GM19351 (cell line): ENCODE results near the gene CP.
A peak's percentile ranks its signal among the peaks of the same experiment; 100 is the strongest.
"Not testable (repeated sequence)": the region's sequence is repeated elsewhere in the genome, so short reads cannot be mapped to it uniquely, and the experiment has no call there.

Experiments
- ATAC-seq: cut with Tn5 transposase; IDR thresholded peaks from one replicate; pipeline ENCODE4 v1.9.1; 2021; ENCODE audit warnings: mild to moderate bottlenecking, moderate library complexity; ENCODE audit not compliant: unreplicated experiment

CP gene

GRCh38 chr3:149227591-149228268 lies 6.1 kb upstream of the CP start:
- no peak for ATAC-seq

- ATAC-seq, result no peak
Measured at GRCh38 chr3:149226776-149227175, 5.1 kb upstream of the CP start.

GRCh38 chr3:149224736-149225594 lies 3.3 kb upstream of the CP start:
- peak; percentile 94 for ATAC-seq

- ATAC-seq, result no peak
Measured at GRCh38 chr3:149223461-149223820, 1.8 kb upstream of the CP start.

GRCh38 chr3:149219380-149220121 lies 2.1 kb downstream of the CP start:
- ATAC-seq, result not testable (repeated sequence)

- no peak for ATAC-seq
Measured at GRCh38 chr3:149217347-149217746, 4.3 kb downstream of the CP start.

- no peak for ATAC-seq
Measured at GRCh38 chr3:149216193-149216869, 5.3 kb downstream of the CP start.

- no peak for ATAC-seq
Measured at GRCh38 chr3:149215515-149215914, 6.1 kb downstream of the CP start.

GRCh38 chr3:149214702-149215101 lies 6.9 kb downstream of the CP start:
- ATAC-seq, result no peak

- ATAC-seq, result no peak
Measured at GRCh38 chr3:149212386-149212785, 9.2 kb downstream of the CP start.

- no peak for ATAC-seq
Measured at GRCh38 chr3:149209431-149209830, 12.2 kb downstream of the CP start.

GRCh38 chr3:149207475-149207874 lies 14.2 kb downstream of the CP start:
- ATAC-seq, result no peak

GRCh38 chr3:149204390-149204991 lies 17.1 kb downstream of the CP start:
- no peak for ATAC-seq

GRCh38 chr3:149203758-149204157 lies 17.9 kb downstream of the CP start:
- ATAC-seq, result peak; percentile 100

GRCh38 chr3:149199474-149199873 lies 22.2 kb downstream of the CP start:
- no peak for ATAC-seq

- ATAC-seq, result no peak
Measured at GRCh38 chr3:149198611-149199010, 23.0 kb downstream of the CP start.

GRCh38 chr3:149197669-149198068 lies 24.0 kb downstream of the CP start:
- ATAC-seq, result no peak

- not testable (repeated sequence) for ATAC-seq
Measured at GRCh38 chr3:149196805-149197592, 24.6 kb downstream of the CP start.

- no peak for ATAC-seq
Measured at GRCh38 chr3:149195221-149195620, 26.4 kb downstream of the CP start.

GRCh38 chr3:149188494-149188893 lies 33.1 kb downstream of the CP start:
- ATAC-seq, result no peak
